DOHH2 (cell line): Measurements from ENCODE around the gene RALGPS2.

ENCODE experiments used
- CTCF ChIP-seq: fragments of 200-600 bp; sonication (generic); IDR thresholded peaks from one replicate; pipeline ENCODE4 v1.5.1; 2014; ENCODE audit warnings: antibody characterized with exemption, mild to moderate bottlenecking, low read depth, low read length; ENCODE audit not compliant: poor library complexity, severe bottlenecking
- EZH2phosphoT487 ChIP-seq: fragments of 200-600 bp; sonication (generic); IDR thresholded peaks from 2 replicates; pipeline ENCODE4 v1.6.1; 2017; ENCODE audit warnings: borderline replicate concordance, mild to moderate bottlenecking, antibody characterized with exemption, low read length, moderate library complexity, mixed read lengths

- no peak for TF ChIP-seq CTCF
- TF ChIP-seq EZH2phosphoT487, result no peak
These were observed 229.9 kb downstream of the RALGPS2 start for GRCh38 chr1:178954937-178955336.
